GM18502 (cell line): ENCODE results near the gene BYSL.
"Not testable (repeated sequence)": the region's sequence is repeated elsewhere in the genome, so short reads cannot be mapped to it uniquely, and the experiment has no call there.

Source experiments
- ATAC-seq: cut with Tn5 transposase; IDR thresholded peaks from one replicate; pipeline ENCODE4 v1.9.1; 2021; ENCODE audit warnings: mild to moderate bottlenecking; ENCODE audit not compliant: unreplicated experiment, poor library complexity

BYSL gene

GRCh38 chr6:41940759-41941279 lies 19.5 kb downstream of the BYSL start:
- no peak for ATAC-seq

DNA sequence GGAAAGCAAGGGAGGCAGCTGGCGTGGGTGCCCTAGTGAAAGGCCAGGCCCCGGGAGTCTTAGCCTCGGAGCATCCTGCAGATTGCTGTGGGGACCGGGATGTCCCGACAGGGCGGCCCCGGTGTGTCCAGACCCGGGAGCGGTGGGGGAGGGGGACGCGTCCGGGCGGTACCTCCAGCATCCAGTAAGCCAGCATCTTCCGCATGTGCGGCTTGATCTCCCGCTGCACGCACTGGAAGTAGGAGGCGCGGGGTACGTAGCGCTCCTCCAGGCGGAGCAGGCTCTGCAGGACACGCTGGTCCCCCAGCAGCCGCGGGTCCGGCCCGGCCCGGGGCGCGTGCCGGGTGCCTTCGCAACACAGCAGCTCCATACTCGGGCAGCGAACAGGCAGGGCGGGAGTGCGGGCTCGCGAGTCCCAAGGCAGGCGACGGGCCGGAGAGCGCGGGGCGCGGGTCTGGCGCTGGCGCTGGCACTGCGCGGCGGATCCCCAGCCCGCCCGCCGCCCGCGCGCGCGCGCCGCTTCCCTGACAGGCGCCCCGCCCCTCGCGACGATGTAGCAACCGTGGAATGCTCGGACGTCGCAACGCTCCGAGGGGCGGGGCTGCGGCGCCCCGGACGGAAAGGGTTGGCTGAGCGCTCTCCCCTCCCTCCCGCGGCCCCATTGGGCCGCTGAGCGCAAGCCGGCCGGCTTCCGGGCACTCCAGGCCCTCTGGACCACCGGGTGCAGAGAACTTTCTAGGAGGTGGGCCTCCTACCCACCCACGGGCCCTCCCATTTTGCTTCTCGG lies 20.2 kb downstream of the BYSL start, which contains the start of gene CCND3:
CCND3 (minus strand) TSS at position 529 of the 787 bp plus-strand sequence; CDS start at position 370, 159 bp downstream.
- peak; percentile 90 for ATAC-seq

GRCh38 chr6:41942067-41942851 lies 21.0 kb downstream of the BYSL start:
- ATAC-seq: peak; percentile 13

GRCh38 chr6:41942882-41943281 lies 21.6 kb downstream of the BYSL start:
- not testable (repeated sequence) for ATAC-seq

GRCh38 chr6:41943456-41943855 lies 22.2 kb downstream of the BYSL start:
- no peak for ATAC-seq

DNA sequence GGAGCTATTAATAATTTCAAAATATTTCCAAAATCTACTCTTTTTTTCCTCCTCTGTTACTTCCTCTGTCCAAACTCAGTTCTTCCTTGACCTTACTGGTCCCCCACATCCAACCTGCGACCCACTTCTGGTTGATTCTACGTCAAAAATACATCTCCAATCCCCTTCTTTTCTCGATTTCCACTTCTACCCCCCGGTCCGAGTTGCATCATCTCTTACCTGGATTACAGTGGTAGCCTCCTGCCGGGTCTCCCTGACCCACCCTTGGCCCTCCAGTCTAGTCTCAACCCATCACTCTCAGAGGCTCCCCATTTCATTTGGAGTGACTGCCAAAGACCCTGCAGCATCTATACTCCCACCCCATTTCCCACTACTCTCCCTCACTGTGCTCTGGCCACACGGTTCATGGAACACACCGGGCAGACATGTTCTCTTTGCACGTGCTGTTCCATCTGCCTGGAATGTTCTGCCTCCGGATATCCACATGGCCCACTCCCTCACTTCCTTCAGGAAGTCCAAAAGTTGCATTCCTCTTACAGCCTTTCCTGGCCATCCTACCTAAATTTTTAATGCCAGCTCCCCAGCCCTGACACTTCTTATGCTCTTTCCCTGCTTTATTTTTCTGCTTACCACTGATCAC lies 26.4 kb downstream of the BYSL start:
- no peak for ATAC-seq

DNA sequence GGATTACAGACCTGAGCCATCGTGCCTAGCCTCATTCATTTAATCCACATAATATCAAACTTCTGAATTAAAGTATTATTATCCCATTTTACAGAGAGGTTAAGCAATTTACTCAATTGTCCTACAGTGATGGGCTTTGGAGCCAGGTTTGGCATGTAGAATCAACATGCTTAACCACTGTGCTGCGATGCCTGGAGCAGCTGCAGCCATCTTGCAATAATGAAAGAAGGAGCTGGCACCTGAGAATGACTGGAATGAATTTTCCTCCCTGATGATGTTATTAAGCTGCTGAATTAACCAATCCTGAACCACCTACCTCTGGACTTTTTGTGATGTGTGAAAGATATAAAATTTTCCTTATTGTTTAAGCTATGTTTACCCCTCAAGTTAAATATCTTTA lies 33.4 kb downstream of the BYSL start:
- no peak for ATAC-seq

DNA sequence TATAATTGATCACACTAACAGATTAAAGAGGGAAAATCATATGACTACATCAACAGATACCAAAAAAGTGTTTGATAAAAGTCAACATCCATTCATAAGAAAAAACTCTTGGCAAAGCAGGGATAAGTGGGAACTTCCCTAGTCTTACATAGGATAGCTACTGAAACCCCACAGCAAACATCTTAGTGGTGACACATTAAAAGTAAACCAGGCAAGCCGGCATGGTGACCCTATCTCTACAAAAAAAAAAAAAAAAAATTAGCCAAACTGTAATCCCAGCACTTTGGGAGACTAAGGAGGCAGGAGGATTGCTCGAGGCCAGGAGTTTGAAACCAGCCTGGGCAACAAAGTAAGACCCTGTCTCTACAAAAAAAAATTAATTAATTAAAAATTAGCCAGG lies 34.1 kb downstream of the BYSL start:
- ATAC-seq: no peak

DNA sequence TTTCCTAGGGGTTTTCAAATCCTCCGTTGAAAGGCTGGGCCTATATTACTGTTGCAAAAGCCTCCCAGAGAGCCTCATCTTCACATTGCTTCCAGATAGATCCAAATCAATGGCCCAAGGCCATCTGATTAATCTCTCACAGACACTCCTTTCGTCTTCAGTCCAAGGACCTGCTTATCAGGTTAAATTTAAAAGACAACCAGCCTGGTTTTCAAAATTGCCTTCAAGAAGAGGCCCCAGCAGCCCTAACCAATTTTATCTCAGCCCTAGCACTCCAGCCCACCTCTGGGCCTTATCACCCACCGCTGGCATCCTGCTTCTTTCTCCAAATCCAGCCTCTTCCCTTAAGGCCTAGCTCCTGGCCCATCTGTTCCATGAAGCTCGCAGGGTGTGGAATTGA lies 35.8 kb downstream of the BYSL start:
- no peak for ATAC-seq

- ATAC-seq: no peak
Measured at GRCh38 chr6:41958022-41958856, 36.9 kb downstream of the BYSL start.

- no peak for ATAC-seq
Measured at GRCh38 chr6:41960028-41960427, 38.7 kb downstream of the BYSL start.

DNA sequence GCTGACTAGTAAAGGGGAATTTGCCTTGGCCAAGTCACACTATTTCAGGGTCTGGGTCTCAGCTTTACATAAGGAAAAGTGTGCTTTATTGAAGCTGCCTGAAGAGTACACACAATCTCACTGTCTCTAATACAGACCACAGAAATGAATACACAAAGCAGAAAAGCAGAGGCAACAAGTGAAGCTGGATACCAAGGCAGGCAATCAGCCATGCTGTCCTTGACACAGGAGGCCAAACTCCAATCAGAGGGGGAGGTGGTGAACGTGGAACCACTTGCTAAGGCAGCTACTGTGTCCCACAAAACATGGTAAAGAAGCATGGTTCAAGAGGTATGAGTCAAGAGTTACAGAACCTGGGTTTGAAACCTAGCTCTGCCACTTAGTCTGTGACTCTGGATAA lies 42.1 kb downstream of the BYSL start:
- ATAC-seq: no peak

DNA sequence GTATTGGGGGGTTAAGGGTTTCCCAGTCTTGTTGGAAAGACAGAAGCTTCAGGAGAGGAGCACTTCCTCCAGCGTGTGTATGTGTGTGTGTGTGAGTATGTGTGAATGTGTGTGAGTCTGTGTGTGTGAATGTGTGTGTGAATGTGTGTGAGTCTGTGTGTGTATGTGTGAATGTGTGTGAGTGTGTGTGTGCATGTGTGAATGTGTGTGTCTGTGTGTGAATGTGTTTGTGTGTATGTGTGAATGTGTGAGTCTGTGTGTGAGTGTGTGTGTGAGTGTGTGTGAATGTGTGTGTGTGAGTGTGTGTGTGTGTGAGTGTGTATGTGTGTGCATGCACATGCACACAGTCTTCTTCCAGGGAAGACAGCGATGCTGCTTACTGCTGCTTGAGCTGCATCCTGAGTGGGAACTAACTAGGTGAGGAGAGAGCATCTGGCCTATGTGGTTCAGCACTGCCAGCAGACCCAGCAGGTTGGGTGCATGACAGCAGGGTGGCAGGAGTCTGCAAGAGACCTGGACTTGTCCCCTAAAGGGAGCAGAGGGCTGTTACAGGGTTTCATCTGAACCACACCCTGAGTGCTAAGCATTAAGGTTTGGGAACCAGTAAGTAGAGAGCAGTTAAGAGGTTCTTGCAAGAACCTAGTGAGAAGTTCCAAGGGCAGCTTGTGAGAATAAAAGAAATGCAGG lies 43.0 kb downstream of the BYSL start:
- no peak for ATAC-seq

DNA sequence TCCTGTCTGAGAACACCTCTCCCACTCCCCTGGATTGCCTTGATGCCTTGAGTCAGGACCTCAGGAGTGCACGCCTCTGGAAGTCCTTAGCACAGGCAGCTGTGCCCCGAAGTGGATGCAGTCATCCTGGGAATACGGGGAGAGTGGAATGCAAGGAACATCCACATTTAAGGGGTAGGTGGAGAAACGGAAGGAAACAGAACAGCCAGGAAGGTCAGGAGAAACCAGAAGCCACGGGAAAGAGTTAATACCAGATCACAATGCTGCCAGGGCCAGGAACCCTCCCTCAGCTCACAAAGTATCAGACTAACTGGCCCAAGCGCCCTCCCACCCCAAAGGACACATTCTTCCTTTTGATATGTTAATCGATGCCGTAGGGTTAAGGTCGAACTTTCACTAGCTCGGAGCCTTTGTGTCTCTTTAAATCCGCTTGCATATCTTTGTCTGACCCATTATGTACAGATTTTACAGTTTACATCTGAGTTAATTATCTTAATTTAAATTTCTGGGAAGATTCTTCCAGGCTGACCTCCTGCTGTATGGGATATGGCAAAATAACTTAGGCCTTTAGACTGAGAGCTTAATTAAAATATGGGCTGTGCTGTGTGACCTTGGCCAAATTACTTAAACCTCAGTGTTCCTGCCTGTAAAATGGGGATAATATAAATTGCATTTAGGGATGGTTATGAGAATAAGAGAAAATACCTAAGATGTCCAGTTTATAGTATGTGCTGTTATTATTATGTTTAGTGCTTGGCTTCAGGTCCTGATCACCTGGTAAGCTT lies 44.3 kb downstream of the BYSL start:
- no peak for ATAC-seq

- no peak for ATAC-seq
Measured at GRCh38 chr6:41966214-41966920, 45.1 kb downstream of the BYSL start.

DNA sequence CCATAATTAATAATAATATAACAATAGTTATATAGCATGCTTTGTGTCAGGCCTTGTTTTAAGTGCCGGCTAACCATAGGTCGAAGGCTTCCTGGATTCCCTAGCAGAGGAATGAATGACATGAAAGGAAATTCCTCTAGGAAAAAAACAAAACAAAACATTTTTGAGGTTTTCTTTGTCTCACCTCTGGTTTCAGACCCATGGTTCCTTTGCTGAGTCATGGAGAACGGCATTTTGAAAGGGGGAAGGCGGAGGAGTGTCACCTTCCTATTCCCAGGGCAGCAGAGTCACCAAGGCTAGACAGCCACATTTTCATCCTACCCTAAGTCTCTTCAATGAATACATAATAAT lies 45.6 kb downstream of the BYSL start:
- ATAC-seq: no peak

DNA sequence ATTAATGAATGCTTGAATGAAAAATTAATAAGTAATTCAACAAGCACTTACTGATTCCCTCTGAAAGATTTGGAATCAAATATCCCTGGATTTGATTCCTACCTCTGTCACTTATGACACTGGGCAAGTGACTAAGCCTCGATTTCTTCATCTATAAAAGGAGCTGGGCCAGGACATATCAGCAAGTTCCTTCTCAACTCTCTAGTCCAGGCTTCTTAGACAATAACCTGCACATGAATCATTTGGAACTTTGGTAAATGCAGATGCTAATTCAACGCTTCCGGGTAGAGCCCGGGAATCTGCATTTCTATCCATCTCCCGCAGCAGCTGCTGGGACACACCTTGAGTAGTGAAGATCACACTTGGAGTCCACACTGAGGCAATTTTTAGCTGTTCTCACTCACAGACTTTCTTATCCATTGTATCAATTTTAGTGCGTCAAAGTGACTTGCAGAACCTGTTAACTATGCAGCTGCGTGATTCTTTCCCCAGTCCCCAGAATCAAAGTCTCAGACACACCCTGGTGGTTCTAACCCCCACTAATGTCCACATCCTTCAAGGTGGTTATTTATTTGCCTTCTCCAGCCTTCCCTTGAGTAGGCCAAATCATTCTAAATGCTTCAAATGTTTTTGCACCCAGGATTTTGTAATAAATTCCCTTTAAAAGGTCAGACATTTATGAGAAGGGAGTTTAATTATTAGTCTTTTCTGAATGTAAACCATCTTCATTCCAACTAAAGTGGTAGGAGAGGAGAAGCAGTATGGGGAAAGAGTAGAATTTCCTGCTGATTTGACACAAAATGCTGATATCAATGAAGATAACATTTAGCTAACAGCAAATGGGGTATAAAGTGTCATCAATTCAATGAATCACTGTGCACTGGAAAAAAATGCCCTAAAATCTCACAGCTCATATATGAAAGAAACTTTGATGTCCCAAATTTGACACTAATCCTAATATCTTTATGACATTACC lies 46.3 kb downstream of the BYSL start:
- no peak for ATAC-seq
